GM21786 (cell line): ENCODE data around the gene FYN.

Experiments
- ATAC-seq: cut with Tn5 transposase; IDR thresholded peaks from one replicate; pipeline ENCODE4 v1.9.1; 2021; ENCODE audit not compliant: unreplicated experiment

Gene FYN

DNA sequence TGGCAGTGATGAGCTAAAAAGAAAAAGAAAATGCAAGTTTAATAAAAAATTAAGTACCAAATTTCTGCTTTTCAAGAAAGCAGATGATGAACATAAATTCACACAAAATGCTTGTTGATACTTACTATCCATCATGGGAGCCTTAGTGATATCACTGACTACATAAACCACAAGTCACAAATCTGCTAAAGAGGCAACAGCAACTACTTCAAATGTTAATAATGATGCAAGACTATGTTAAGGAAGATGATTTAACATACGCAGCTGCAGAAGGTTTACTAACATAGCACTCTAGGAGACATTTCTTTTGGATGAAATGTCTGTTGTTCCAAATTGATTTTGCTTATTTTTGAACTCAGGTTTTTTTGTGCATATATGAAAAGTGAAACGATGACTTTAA lies 18.6 kb downstream of the FYN start:
- ATAC-seq = no peak

GRCh38 chr6:111852725-111853124 lies 20.5 kb downstream of the FYN start:
- no peak for ATAC-seq

DNA sequence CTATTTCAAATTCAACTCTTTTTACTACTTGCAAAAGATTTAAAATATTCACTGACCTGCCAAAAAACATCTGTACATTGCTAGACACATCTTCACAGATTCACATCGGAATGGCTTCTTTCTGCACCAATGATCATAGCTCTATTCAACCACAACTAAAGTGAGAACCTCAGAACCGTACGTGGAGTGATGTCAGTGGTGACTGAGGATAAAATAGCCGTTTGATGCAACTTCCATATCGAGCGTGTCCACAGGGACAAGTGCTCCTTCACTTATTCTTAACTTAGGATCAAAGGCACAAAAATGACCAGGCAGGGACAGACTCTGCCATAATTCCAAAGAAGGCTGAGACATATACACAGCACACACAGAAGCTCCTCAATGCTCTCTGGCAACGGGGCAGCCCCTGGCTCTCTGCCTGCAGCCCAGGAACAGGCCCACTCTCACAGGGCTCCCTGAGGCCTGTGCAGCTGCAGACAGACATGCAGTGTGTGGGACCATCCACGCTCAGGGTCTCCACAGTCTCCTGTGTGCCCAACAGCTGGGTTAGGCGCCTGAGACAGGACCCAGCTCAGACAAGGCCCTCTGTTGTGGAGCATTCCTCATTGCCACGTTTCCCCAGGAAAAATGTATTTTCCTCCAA lies 22.8 kb downstream of the FYN start:
- ATAC-seq = peak; percentile 26

- no peak for ATAC-seq
These were observed 24.0 kb downstream of the FYN start for GRCh38 chr6:111849298-111849697.

DNA sequence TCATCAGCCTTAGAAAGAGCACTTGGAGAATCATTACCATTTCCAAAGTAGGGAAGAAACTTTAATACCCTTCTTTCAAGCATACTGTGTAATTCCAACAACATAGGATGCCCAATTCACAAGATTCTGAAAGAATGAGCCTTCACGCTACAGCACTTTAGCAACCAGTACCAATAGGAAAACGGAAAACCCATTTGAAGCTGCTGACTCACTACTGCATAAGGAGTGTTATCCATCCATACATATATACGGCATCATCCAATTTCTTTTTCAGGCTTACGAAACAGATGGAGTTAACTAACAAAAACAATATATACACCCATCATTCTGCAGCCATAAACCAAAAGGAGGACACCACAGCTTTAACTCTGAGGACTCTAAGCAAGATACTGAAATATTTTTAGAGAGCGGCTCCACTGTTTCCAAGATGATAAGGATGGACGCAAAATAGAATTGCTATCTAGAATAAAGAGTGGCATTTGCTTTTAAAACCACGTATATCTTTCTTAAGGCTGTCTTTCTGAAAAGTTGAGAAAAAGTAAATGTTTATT lies 24.9 kb downstream of the FYN start:
- ATAC-seq = no peak

GRCh38 chr6:111846492-111847409 lies 26.5 kb downstream of the FYN start:
- no peak for ATAC-seq

GRCh38 chr6:111846066-111846465 lies 27.2 kb downstream of the FYN start:
- no peak for ATAC-seq

- ATAC-seq = peak; percentile 61
These were observed 27.8 kb downstream of the FYN start for GRCh38 chr6:111845441-111845871.

GRCh38 chr6:111844921-111845320 lies 28.3 kb downstream of the FYN start:
- ATAC-seq = no peak

DNA sequence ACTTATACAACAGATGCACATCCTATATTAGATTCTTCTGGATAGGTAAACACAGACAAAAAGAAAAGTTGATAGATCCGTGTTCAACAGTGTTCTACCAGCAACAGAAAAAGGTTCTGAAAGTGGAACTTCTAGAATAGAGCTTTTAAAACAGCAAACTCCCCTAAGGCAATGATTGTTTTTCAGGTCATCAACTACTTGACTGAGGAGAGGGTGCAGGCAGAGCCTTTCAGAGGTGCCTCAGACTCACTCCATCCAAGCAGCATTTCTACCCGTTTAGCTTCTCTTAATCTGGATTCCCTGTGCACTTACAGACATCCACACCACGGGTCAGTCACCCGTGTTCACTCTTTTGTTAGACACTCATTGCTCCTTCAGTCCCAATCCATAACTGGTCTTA lies 28.9 kb downstream of the FYN start:
- peak; percentile 36 for ATAC-seq

- ATAC-seq = no peak
These were observed 29.7 kb downstream of the FYN start for GRCh38 chr6:111843347-111844147.

GRCh38 chr6:111842891-111843290 lies 30.4 kb downstream of the FYN start:
- ATAC-seq = no peak

DNA sequence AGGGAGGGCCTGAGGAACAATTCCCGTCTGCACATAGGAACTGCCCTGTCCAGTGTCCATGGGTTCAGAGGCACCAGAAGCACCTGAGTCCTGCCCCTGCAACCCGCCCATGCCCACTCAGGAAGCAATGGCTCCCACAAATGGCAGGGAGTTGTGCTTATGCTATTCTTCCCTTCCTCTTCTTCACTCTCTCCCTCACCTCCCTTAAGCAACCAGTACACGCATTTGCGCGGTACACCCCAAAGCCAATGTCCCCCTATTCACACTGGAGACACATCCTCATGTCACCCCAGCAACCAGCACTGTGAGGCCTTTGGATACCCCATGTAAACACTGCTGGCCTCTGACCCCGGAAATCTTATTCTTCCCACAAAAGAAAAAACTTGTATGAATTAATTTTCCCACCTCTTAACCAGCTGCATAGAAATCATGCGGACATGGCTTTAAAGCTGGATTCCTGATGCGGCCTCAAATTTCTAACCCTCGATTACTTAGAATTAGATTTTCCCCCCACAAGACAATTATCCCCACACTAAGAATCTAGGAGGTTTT lies 30.9 kb downstream of the FYN start:
- no peak for ATAC-seq

- no peak for ATAC-seq
These were observed 31.4 kb downstream of the FYN start for GRCh38 chr6:111841822-111842221.

DNA sequence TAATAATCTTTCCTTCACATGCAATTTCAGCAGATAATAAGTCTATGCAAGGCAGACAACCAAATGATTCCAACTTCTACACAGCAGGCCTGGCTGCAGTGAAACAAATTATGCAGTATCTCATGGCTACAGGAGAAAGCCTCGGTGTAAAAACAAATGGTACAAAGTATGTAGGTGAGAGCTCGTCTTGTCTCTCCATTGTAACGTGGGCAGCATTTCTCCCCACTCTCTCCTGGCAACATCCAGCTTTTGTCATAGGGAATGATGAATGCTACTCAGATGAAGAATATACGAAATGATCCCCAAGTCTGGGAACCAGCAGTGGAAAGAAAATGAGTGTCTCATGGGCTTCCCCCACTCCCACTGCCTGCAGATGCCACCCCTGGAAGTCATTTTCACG lies 32.4 kb downstream of the FYN start:
- no peak for ATAC-seq

- peak; percentile 30 for ATAC-seq
These were observed 34.3 kb downstream of the FYN start for GRCh38 chr6:111838749-111839484.

GRCh38 chr6:111837641-111838500 lies 35.4 kb downstream of the FYN start:
- ATAC-seq = peak; percentile 56

DNA sequence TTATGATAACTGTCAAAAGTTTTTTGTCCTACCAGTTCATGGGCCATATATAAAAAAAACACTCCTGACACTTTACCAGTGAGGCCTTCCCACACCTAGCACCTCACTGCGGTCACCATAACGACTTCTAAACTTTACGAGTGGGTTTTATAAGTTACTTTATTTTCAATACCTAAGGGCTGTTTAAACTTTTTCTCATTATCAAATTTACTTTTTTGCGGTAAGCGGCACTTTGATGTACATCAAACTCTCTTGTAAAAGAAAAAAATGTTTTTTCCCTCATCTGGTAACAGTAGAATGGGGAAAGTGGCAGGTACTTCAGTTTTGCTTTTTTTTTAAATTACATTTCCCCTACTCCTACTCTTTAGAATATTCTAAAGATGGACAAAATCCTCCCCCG lies 36.2 kb downstream of the FYN start:
- no peak for ATAC-seq

DNA sequence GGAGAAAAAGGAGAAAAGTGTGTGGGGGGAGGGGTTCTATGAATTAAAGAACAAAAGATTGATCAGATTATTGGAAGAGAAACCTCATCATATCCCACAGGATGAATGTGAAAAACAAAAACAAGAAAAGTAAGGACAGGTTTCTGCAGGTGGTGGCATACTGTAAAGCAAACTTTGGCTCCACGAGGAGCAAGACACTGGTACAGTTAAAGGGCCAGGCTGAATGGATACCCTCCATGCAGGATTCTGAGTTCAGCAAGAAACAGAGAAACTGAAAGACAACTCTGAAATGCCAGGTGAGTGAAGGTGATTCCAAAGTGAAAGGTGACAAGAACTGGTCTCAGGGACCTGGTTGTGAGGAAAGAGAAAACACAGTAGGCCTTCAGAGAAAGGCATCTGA lies 37.4 kb downstream of the FYN start:
- ATAC-seq = no peak
